Thymus (tissue), 11 donors: ENCODE data around the gene MYL12A. TPM values are rescaled to one million over a fixed set of nuclear protein-coding genes. Genes with fewer than 3 reads are reported as not detected.

Source experiments
- DNase-seq, 9 donors: peaks; one replicate each; pipeline ENCODE4 v3.0.0-alpha.2; 2013; ENCODE audit warnings: low spot score in 9 of 9, low read depth in 6 of 9, missing footprints in 1 of 9
- H3K27ac ChIP-seq, 2 donors: one replicate each; pipeline ENCODE4 v1.5.1; 2013; ENCODE audit warnings: control low read depth in 1 of 2, low read depth in 1 of 2, low read length in 1 of 2, mild to moderate bottlenecking in 1 of 2, moderate library complexity in 1 of 2
- H3K27me3 ChIP-seq, 2 donors: one replicate each; pipeline ENCODE4 v1.5.1; 2013; ENCODE audit warnings: low read length in 1 of 2; ENCODE audit not compliant: control insufficient read depth in 2 of 2, insufficient read depth in 1 of 2
- H3K36me3 ChIP-seq, 2 donors: one replicate each; pipeline ENCODE4 v1.5.1; 2013; ENCODE audit warnings: low read length in 1 of 2, mild to moderate bottlenecking in 1 of 2, moderate library complexity in 1 of 2; ENCODE audit not compliant: control insufficient read depth in 2 of 2, insufficient read depth in 2 of 2
- H3K4me1 ChIP-seq, 2 donors: one replicate each; pipeline ENCODE4 v1.5.1; 2013; ENCODE audit warnings: low read length in 2 of 2; ENCODE audit not compliant: control insufficient read depth in 2 of 2, insufficient read depth in 2 of 2
- H3K4me3 ChIP-seq, 2 donors: one replicate each; pipeline ENCODE4 v1.5.1; 2013; ENCODE audit warnings: low read length in 2 of 2, control low read depth in 1 of 2, mild to moderate bottlenecking in 1 of 2
- H3K9me3 ChIP-seq, 2 donors: one replicate each; pipeline ENCODE4 v1.5.1; 2013; ENCODE audit warnings: low read length in 1 of 2, mild to moderate bottlenecking in 1 of 2; ENCODE audit not compliant: control insufficient read depth in 2 of 2, insufficient read depth in 1 of 2
- WGBS: extraction: QIAGEN DNeasy Blood & Tissue Kit; methylation state at CpG from one replicate; pipeline ENCODE4 v1.1.7; 2013; 5-methylcytosine and 5-hydroxymethylcytosine counted together
- polyA plus RNA-seq: library from polyadenylated mRNA; stranded (reverse); fragments of 200-250 nt; gene quantifications from one replicate; pipeline ENCODE4 v1.2.3, GENCODE V29; 2013
- total RNA-seq: library from RNA; stranded (reverse); fragments of 120-200 nt; gene quantifications from one replicate; pipeline ENCODE4 v1.2.4, GENCODE V29; 2013
- donor health status: healthy.

Gene MYL12A
- total and polyA plus RNA-seq, 2 donors, result 664 to 747 TPM

DNA sequence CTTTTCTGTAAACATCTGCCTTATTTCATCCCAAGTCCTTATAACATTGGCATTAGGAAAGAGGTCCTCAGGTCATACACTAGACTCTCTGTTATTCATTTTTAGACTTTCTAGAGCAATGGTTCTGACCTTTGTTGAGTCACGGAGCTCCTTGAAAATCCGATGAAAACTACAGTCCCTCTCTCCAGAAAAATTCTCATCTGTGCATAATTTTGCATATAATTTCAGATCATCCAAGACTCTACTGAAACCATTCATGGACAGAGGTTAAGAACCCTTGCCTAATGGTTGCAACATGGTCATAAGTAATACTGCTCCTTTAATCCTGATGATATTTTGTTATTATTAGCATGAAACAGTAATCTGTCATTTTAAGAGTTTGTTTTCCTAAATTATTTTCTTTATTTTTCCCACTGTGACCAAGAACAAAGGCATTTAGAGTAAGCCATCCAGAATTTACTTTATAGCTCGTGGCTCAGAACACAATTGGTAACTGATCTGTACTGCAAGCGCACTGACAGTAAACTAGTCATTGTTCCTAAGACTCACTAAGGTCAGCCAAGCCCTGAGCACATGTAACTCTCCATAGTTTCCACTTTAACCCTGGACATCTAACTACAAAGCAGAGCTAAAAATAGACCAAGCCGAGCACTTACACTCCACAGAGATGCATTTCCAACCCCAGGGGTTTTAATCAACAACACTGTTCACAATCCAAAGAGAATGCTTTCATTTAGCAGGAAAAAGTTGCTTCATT is 36.2 kb upstream of the MYL12A start:
- Histone ChIP-seq H3K36me3 (no peaks in the 10 kb centered on the region), H3K27me3 (no peaks in the 10 kb centered on the region), H3K27ac (no peak overlapping the region), H3K4me3 (no peak overlapping the region), H3K9me3 (peaks cover 0 to 1% of the 10 kb centered on the region in 2 donors), H3K4me1 (peaks cover 9 to 16% of the 10 kb centered on the region in 2 donors)
- 90% methylated on average over 5 of the region's 5 CpGs for WGBS
- DNase-seq, result no peak

DNA sequence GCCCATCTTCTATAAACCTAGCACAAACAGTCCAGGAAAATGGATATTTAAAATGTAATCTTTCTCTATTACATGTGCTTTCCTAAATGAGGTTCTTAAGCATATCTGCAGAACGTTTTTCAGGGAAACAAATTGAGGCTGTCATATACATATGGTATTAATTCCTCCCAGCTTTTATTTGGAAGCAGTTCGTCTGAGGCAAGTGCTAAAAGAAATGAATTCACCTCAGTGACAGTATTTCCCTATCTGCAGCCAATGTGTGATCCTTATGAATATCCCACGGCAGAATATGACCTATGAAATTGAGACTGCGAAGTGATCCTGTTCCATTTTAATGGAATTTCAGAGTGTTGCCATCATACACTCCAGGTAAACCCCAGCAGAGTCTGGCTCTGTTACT is 34.9 kb upstream of the MYL12A start:
- H3K36me3 ChIP-seq, result no peaks in the 10 kb centered on the region
- no peaks in the 10 kb centered on the region for H3K27me3 ChIP-seq
- H3K4me1 ChIP-seq, result peaks cover 9 to 16% of the 10 kb centered on the region in 2 donors
- peaks cover 0 to 1% of the 10 kb centered on the region in 2 donors for H3K9me3 ChIP-seq
- WGBS, result 91% methylated on average over 4 of the region's 4 CpGs
- H3K27ac ChIP-seq, result peak overlapping the region; percentile 33 to 77
- H3K4me3 ChIP-seq, result no peak overlapping the region
- no peak for DNase-seq

DNA sequence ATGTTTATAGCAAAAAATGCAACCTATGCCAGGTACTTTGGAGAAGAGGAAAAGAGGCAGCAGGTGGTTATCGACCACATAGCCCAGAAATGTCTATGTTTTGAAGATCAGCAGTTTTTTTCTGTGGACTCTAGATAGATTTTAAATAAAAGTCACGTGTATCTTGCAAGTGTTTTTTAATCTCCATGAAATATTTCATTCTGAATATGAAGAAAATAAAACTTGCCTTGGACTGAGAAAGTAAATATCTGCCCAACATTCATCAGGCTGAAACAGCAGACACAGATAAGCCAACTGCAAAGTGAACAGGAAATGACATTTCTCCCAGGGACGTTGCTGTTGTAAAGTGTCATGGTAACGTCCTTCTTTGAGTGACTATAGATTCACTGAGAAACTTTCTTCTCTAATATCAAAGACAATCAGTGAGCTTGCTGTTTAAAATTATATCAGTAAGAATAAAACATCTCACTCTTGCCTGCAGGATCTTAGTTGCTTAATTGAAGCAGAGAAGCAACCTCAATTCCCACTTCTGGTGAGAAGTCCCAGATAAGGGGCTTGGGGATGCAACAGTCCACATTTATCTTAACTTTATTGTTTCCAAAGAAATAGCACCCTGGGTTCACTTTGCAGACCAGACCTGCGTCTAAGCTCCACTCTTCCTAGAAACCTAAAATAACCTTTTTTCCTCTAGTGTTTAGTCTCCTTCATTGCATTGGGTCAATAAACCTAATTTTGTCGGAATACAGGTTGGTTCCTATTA is 34.1 kb upstream of the MYL12A start:
- WGBS, result 32% methylated on average over 6 of the region's 6 CpGs
- DNase-seq, result peak; percentile 37 to 84 (median 56)
- peaks cover 0 to 1% of the 10 kb centered on the region in 2 donors for H3K9me3 ChIP-seq
- H3K4me3 ChIP-seq, result no peak overlapping the region
- H3K4me1 ChIP-seq, result peaks cover 9 to 16% of the 10 kb centered on the region in 2 donors
- H3K36me3 ChIP-seq, result no peaks in the 10 kb centered on the region
- H3K27ac ChIP-seq, result peak overlapping the region in 1 of 2 donors; percentile 77
- H3K27me3 ChIP-seq, result no peaks in the 10 kb centered on the region

DNA sequence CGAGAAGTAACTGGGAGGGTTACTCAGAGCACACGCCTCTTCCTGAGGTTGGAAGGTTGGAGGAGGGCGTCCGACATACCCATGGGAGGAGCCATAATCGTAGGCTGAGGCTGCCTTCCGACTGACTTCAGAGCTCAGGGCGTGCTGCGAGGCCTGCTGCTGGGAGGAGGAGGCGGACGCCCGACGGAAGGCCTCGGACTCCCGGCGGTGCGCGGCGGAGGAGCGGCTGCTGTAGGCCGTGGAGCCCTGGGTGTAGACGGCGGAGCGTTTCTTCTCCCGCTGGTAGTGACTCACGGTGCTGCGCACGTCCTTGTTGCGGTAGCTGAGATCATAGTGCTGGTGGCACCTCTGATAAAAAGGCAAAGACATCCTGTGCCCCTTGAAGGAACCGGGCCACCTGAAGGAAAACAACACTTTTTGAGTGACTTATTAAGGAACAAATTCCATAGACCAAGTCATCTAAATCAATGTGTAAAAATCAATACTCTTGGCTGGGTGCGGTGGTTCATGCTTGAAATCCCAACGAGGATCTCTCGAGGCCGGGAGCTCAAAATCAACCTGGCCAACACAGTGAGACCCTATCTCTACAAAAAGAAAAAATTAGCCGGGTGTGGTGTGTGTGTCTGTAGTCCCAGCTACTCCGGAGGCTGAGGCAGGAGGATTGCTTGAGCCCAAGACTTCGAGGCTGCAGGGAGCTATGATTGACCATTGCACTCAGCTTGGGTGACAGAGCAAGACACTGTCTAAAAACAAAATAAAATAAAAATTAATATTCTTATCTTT is 32.6 kb upstream of the MYL12A start:
- Histone ChIP-seq H3K36me3 (no peaks in the 10 kb centered on the region), H3K27me3 (no peaks in the 10 kb centered on the region), H3K9me3 (no peaks in the 10 kb centered on the region), H3K4me3 (no peak overlapping the region), H3K4me1 (peaks cover 9 to 16% of the 10 kb centered on the region in 2 donors), H3K27ac (no peak overlapping the region)
- DNase-seq, result no peak
- 97% methylated on average over 36 of the region's 36 CpGs for WGBS

DNA sequence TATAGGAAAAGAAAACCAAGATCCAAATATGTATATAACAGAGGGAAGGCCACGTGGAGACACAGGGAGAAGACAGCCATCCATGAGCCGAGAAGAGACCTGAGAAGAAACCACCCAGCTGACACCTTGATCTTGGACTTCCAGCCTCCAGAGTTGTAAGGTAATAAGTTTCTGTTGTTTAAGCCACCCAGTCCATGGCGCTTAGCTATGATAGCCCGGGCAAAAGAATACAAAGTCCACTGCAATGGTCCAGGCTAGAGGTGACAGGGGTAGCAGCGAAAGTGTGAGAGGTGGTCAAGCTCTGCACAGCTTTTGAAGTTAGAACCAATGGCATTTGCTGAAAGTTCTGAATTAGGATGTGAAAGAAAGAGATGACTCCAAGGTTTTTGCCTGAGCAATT is 30.6 kb upstream of the MYL12A start:
- Histone ChIP-seq H3K4me3 (no peak overlapping the region), H3K9me3 (no peaks in the 10 kb centered on the region), H3K4me1 (peaks cover 7 to 13% of the 10 kb centered on the region in 2 donors), H3K27me3 (no peaks in the 10 kb centered on the region), H3K27ac (no peak overlapping the region), H3K36me3 (no peaks in the 10 kb centered on the region)
- DNase-seq, result no peak
- 77% methylated on average over 5 of the region's 5 CpGs for WGBS

DNA sequence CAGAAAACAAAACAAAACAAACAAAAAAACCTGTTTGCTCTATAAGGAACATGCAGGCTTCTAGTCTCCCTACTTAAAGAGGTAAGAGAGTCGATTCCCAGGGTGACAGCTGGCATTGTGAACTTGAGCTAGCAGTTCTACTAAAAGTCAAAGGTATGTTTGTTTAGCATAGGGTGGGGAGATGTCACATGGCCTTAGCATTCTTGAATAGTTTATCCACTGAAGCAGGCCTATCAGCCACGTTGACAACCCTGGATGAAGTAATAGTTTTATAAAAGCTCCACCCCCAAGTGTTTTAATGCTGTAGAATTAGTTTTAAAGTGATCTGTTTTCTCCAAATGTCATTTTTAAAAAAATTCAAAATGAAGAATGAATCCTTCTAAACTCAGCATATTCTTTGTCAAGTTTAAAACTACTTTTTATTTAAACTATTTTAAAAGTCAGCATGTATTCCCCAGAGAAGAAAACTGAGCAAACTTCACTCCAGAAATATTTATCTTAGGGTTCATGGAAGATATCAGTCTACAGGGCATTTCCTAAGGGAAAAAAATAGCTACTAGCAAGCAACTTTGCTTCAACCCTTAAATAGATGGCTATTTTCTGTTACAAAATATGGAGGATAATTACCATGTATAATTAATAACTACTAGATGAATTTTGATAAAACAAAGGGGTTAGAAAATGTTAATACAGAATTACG is 29.5 kb upstream of the MYL12A start:
- no peak for DNase-seq
- Histone ChIP-seq H3K27me3 (no peaks in the 10 kb centered on the region), H3K4me1 (peaks cover 3 to 8% of the 10 kb centered on the region in 2 donors), H3K4me3 (no peak overlapping the region), H3K36me3 (no peaks in the 10 kb centered on the region), H3K9me3 (no peaks in the 10 kb centered on the region), H3K27ac (no peak overlapping the region)
- 90% methylated on average over 3 of the region's 3 CpGs for WGBS

DNA sequence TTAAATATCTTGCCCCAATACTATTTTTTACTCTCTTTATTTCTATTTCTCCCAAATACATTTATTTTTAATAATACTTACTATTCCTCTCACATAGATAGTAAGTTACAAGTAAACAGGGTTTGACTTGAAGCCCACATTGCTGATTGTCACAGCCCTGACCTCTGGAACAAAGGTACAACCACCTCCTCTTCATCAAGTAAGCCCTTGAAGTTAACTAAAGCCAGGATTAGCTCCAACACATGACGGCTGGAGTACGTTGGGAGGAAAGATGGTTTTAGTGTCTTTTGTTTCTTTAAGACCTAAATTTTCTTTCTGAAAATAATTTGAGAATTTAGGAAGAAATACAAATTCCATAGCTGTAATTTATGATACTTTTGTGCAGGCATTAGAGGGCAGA is 28.8 kb upstream of the MYL12A start:
- Histone ChIP-seq H3K4me1 (peaks cover under 1 to 4% of the 10 kb centered on the region in 2 donors), H3K4me3 (no peak overlapping the region), H3K27ac (no peak overlapping the region), H3K27me3 (no peaks in the 10 kb centered on the region), H3K36me3 (no peaks in the 10 kb centered on the region), H3K9me3 (no peaks in the 10 kb centered on the region)
- 97% methylated on average over 2 of the region's 2 CpGs for WGBS
- DNase-seq, result no peak

DNA sequence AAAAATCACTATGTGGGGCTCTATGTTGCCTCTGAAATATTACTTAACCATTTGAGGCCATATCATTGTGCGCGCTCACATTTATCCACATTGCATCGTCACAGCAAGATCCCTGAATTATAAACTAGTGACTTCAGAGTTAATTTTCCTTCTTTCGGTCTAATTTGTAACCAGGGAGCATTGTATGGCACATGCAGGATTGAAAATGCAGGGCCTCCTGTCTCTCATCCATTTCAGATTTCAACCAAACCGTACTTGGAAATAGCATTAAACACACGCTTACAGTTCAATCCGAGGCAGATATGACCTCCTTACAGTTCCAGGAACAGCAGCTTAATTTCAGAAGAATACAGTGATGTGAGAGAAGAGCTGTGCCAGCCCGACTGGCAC is 28.4 kb upstream of the MYL12A start:
- H3K27ac ChIP-seq, result no peak overlapping the region
- 96% methylated on average over 8 of the region's 8 CpGs for WGBS
- H3K4me1 ChIP-seq, result peaks cover 0 to 2% of the 10 kb centered on the region in 2 donors
- H3K4me3 ChIP-seq, result no peak overlapping the region
- H3K9me3 ChIP-seq, result no peaks in the 10 kb centered on the region
- H3K27me3 ChIP-seq, result no peaks in the 10 kb centered on the region
- H3K36me3 ChIP-seq, result no peaks in the 10 kb centered on the region
- DNase-seq, result no peak
